ENCODE measurements around the gene MAN1A1. TPM values are rescaled to one million over a fixed set of nuclear protein-coding genes. Genes with fewer than 3 reads are reported as not detected.
A peak's percentile ranks its signal among the peaks of the same experiment; 100 is the strongest.

MAN1A1 gene
- polyA plus RNA-seq, 1 donor from 2014 or later, result 4.6 TPM

DNA sequence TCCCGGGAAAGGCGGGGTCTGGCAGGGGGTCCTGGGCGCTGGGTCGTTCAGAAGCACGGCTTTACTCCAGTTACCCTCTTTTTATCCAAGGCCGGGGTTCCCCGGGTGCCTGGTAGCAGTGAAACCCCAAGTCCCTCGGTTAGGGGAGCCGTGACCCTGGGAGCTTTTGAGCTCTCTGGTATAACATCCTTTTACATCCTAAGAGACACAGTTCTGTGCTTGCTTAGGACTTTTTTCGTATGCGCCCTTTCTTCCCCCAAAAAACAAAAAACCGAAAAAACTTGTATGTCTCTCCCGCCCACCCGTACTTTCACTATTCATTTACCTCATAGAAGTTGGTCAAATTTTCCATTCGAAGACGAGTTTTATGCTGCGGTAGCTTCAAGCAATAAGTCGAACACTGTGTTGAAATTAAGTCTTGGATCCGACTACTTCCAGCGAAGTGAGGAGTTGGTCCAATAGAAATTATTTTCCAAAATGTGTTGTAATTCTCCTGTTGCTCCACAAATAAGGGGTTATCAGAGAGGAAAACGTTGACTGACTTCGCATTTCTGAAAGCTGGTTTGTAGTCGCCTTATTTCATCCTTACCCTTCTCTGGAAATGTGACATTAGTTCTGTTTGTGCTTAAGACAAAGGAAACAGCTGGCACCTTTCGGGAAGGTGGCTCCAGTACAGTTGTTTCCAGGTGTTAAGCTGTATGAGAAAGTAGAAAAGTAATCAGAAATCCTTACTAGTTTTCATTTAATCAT is 816 bp upstream of the MAN1A1 start:
- no peak for TF ChIP-seq RAD21 (conservative IDR thresholded peaks at IDR 0.05)
- Histone ChIP-seq H3K4me3 (ENCODE audit: low read length) (peak overlapping the region; percentile 93), H2AFZ (ENCODE audit: low read depth, low read length) (no peak overlapping the region), H3F3A (ENCODE audit: insufficient read depth, low read length, poor library complexity, severe bottlenecking) (no peaks in the 10 kb centered on the region), H3K27ac (ENCODE audit: low read length) (no peak overlapping the region), H3K9ac (ENCODE audit: low read length) (peak overlapping the region; percentile 34), H3K4me2 (ENCODE audit: low read length) (peak overlapping the region; percentile 5), H3K27me3 (ENCODE audit: insufficient read depth, low read depth, low read length) (peaks cover 23% of the 10 kb centered on the region), H3K9me2 (ENCODE audit: insufficient read depth, low read length) (no peaks in the 10 kb centered on the region), H4K20me1 (ENCODE audit: insufficient read depth) (no peaks in the 10 kb centered on the region), H3K36me3 (ENCODE audit: insufficient read depth, low read length) (no peaks in the 10 kb centered on the region), H3K79me2 (replicated peaks; ENCODE audit: insufficient read depth, low read length) (no peaks in the 10 kb centered on the region), H3K9me3 (ENCODE audit: low read length) (no peaks in the 10 kb centered on the region)

DNA sequence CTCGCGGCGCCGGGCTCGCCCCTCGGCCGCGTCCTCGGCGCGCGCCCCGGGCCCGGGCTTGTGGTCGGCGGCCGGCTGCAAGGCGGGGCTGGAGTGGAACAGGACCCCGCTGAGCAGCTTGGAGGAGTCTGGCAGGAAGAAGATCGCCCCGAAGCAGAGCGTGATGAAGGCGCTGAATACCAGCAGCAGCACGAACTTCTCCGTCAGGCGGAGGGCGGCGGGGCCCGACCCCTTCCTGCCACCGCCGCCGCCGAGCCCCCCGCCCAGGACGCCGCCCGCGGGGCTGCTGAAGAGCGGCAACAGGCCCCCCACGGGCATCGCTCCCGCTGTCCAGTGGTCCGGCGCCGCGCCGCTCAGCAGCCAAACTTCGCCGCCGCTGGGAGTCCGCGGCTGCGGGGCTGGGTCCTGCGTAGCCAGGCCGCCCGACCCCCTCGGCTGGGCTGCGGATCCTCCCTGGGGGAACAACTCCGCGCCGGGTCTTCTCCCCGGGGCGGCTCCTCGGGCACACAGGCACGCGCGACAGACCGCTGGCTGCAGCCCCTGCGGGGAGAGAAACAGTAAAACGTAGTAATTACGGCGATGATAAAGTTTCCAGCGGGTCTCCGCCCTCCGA is 707 bp downstream of the MAN1A1 start:
- Histone ChIP-seq H3K4me3 (ENCODE audit: low read length) (peak overlapping the region; percentile 93), H3K79me2 (replicated peaks; ENCODE audit: insufficient read depth, low read length) (no peaks in the 10 kb centered on the region), H3K9ac (ENCODE audit: low read length) (peak overlapping the region; percentile 58), H3K36me3 (ENCODE audit: insufficient read depth, low read length) (no peaks in the 10 kb centered on the region), H2AFZ (ENCODE audit: low read depth, low read length) (peak overlapping the region; percentile 40), H3K27me3 (ENCODE audit: insufficient read depth, low read depth, low read length) (peaks cover 23% of the 10 kb centered on the region), H3F3A (ENCODE audit: insufficient read depth, low read length, poor library complexity, severe bottlenecking) (no peaks in the 10 kb centered on the region), H3K27ac (ENCODE audit: low read length) (no peak overlapping the region), H3K9me2 (ENCODE audit: insufficient read depth, low read length) (no peaks in the 10 kb centered on the region), H4K20me1 (ENCODE audit: insufficient read depth) (no peaks in the 10 kb centered on the region), H3K4me2 (ENCODE audit: low read length) (peak overlapping the region; percentile 89), H3K9me3 (ENCODE audit: low read length) (no peaks in the 10 kb centered on the region)
- TF ChIP-seq TAF1 (IDR thresholded peaks at IDR 0.05; ENCODE audit: low read depth), result peak; percentile 0
- no peak for TF ChIP-seq EP300 (conservative IDR thresholded peaks at IDR 0.05; ENCODE audit: poor library complexity, severe bottlenecking)
- no peak for TF ChIP-seq POLR2AphosphoS5 (IDR thresholded peaks at IDR 0.05)
- TF ChIP-seq MXI1 (conservative IDR thresholded peaks at IDR 0.05; ENCODE audit: poor library complexity, severe bottlenecking), result peak; percentile 8
- peak; percentile 21 for TF ChIP-seq SMC3 (conservative IDR thresholded peaks at IDR 0.05; ENCODE audit: poor library complexity)
- no peak for TF ChIP-seq CTCF (IDR thresholded peaks at IDR 0.05; ENCODE audit: poor library complexity, severe bottlenecking)
- no peak for TF ChIP-seq RAD21 (conservative IDR thresholded peaks at IDR 0.05)

- no peak overlapping the region for H3K27ac ChIP-seq (ENCODE audit: low read length)
- peaks cover 23% of the 10 kb centered on the region for H3K27me3 ChIP-seq (ENCODE audit: insufficient read depth, low read depth, low read length)
- no peaks in the 10 kb centered on the region for H3K79me2 ChIP-seq (replicated peaks; ENCODE audit: insufficient read depth, low read length)
- no peaks in the 10 kb centered on the region for H3K9me2 ChIP-seq (ENCODE audit: insufficient read depth, low read length)
- no peaks in the 10 kb centered on the region for H3K9me3 ChIP-seq (ENCODE audit: low read length)
- no peaks in the 10 kb centered on the region for H3F3A ChIP-seq (ENCODE audit: insufficient read depth, low read length, poor library complexity, severe bottlenecking)
- H3K36me3 ChIP-seq (ENCODE audit: insufficient read depth, low read length), result no peaks in the 10 kb centered on the region
- H2AFZ ChIP-seq (ENCODE audit: low read depth, low read length), result no peak overlapping the region
- H4K20me1 ChIP-seq (ENCODE audit: insufficient read depth), result no peaks in the 10 kb centered on the region
- peak overlapping the region; percentile 93 for H3K4me3 ChIP-seq (ENCODE audit: low read length)
- TF ChIP-seq MXI1 (conservative IDR thresholded peaks at IDR 0.05; ENCODE audit: poor library complexity, severe bottlenecking) (no peak), TAF1 (IDR thresholded peaks at IDR 0.05; ENCODE audit: low read depth) (no peak), CTCF (IDR thresholded peaks at IDR 0.05; ENCODE audit: poor library complexity, severe bottlenecking) (no peak), EZH2 (IDR thresholded peaks at IDR 0.05; ENCODE audit: borderline replicate concordance, insufficient read depth, low read length, poor library complexity, severe bottlenecking) (no peak), RAD21 (conservative IDR thresholded peaks at IDR 0.05) (no peak), POLR2AphosphoS5 (IDR thresholded peaks at IDR 0.05) (no peak), SMC3 (conservative IDR thresholded peaks at IDR 0.05; ENCODE audit: poor library complexity) (no peak), EP300 (conservative IDR thresholded peaks at IDR 0.05; ENCODE audit: poor library complexity, severe bottlenecking) (no peak), REST (IDR thresholded peaks at IDR 0.05; ENCODE audit: borderline replicate concordance) (no peak)
- H3K9ac ChIP-seq (ENCODE audit: low read length), result peak overlapping the region; percentile 58
- no peak overlapping the region for H3K4me2 ChIP-seq (ENCODE audit: low read length)
These were observed 1.3 kb downstream of the MAN1A1 start for GRCh38 chr6:119348096-119348747.

Data from neural cell (in vitro differentiated cells).